GM18517 (cell line): ENCODE measurements around the gene PAF1.
"Not testable (repeated sequence)": the region's sequence is repeated elsewhere in the genome, so short reads cannot be mapped to it uniquely, and the experiment has no call there.

Source experiments
- ATAC-seq: cut with Tn5 transposase; IDR thresholded peaks from one replicate; pipeline ENCODE4 v1.9.1; 2021; ENCODE audit warnings: mild to moderate bottlenecking, moderate library complexity; ENCODE audit not compliant: unreplicated experiment

PAF1 gene

GRCh38 chr19:39384839-39385568 lies 5.9 kb downstream of the PAF1 start:
- no peak for ATAC-seq

GRCh38 chr19:39382991-39383828 lies 7.7 kb downstream of the PAF1 start:
- no peak for ATAC-seq

- ATAC-seq, result no peak
These were observed 8.8 kb downstream of the PAF1 start for GRCh38 chr19:39381910-39382611.

- ATAC-seq, result no peak
These were observed 10.1 kb downstream of the PAF1 start for GRCh38 chr19:39380521-39381502.

- ATAC-seq, result no peak
These were observed 11.0 kb downstream of the PAF1 start for GRCh38 chr19:39379865-39380396.

- ATAC-seq, result not testable (repeated sequence)
These were observed 11.5 kb downstream of the PAF1 start for GRCh38 chr19:39379366-39379765.

- no peak for ATAC-seq
These were observed 13.2 kb downstream of the PAF1 start for GRCh38 chr19:39377373-39378362.

GRCh38 chr19:39375929-39376328 lies 15.0 kb downstream of the PAF1 start:
- no peak for ATAC-seq

- ATAC-seq, result no peak
These were observed 18.0 kb downstream of the PAF1 start for GRCh38 chr19:39372941-39373340.

GRCh38 chr19:39372047-39372802 lies 18.7 kb downstream of the PAF1 start:
- ATAC-seq, result no peak

- ATAC-seq, result no peak
These were observed 20.2 kb downstream of the PAF1 start for GRCh38 chr19:39370735-39371134.

GRCh38 chr19:39369200-39369599 lies 21.7 kb downstream of the PAF1 start:
- no peak for ATAC-seq

GRCh38 chr19:39365531-39365930 lies 25.4 kb downstream of the PAF1 start:
- ATAC-seq, result no peak

- ATAC-seq, result no peak
These were observed 26.9 kb downstream of the PAF1 start for GRCh38 chr19:39363901-39364457.

GRCh38 chr19:39362682-39363657 lies 27.9 kb downstream of the PAF1 start:
- ATAC-seq, result no peak

GRCh38 chr19:39360599-39360998 lies 30.3 kb downstream of the PAF1 start:
- ATAC-seq, result no peak

GRCh38 chr19:39359026-39359425 lies 31.9 kb downstream of the PAF1 start:
- ATAC-seq, result no peak
